ENCODE measurements around the gene SDC1. TPM values are rescaled to one million over a fixed set of nuclear protein-coding genes. Genes with fewer than 3 reads are reported as not detected.

Gene SDC1
- polyA plus RNA-seq, 1 of the 3 experiments (the other 2 are of a cell fraction), result 122 TPM

DNA sequence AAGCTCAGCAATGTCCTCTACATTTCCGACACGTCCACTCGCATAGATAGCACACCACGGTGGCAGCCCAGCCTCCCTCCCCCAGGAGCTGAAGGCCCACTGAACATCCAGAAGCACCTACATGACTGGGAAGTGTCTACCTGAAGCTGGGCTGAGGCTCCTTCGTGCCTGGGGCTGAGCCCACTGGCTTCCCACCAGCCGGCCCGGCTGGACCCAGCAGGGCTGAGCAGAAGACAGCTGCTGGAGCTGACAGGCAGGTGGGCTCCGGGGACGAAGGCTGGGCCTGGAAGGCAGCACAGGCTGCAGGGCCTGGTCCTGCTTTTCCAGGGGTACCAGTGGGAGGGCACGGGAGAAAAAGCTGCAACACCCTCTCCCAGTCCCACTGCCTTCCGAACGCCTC, 13.5 kb downstream of the SDC1 start:
- DNase-seq, result no peak
- Histone ChIP-seq H3K27ac (ENCODE audit: low read depth in 2 of 2, low read length in 1 of 2) (no peak overlapping the region; a peak in 1 of 4 replicates), H3K36me3 (replicated peaks in 1 of 2; ENCODE audit: control insufficient read depth in 1 of 2, insufficient read depth in 2 of 2, low read length in 1 of 2) (no peaks in the 10 kb centered on the region), H3K4me2 (no peak overlapping the region), H3K4me1 (ENCODE audit: control insufficient read depth in 1 of 2, insufficient read depth in 2 of 2, low read depth in 1 of 2, low read length in 1 of 2) (peaks cover 0 to 44% of the 10 kb centered on the region in 2 experiments; a peak in 1 of 4 replicates), H3K27me3 (ENCODE audit: insufficient read depth) (no peaks in the 10 kb centered on the region), H3K79me2 (ENCODE audit: insufficient read depth) (peaks cover 19% of the 10 kb centered on the region; the same call in 1 of the 2 replicates), H3K9me3 (no peaks in the 10 kb centered on the region), H3K4me3 (ENCODE audit: low read depth in 2 of 2, low read length in 1 of 2) (no peak overlapping the region), H2AFZ (ENCODE audit: low read depth) (no peak overlapping the region), H3K9ac (no peak overlapping the region), H3K9me2 (no peaks in the 10 kb centered on the region), H3F3A (replicated peaks; ENCODE audit: insufficient read depth) (no peaks in the 10 kb centered on the region), H4K20me1 (ENCODE audit: insufficient read depth) (peaks cover 4% of the 10 kb centered on the region; the same call in 1 of the 2 replicates)
- POLR2A ChIA-PET, result no interaction called here
- TF ChIP-seq NRF1 (IDR thresholded peaks at IDR 0.05; ENCODE audit: low read depth, low read length) (no peak), TCF12 (IDR thresholded peaks at IDR 0.05) (no peak), MXI1 (IDR thresholded peaks at IDR 0.05; ENCODE audit: low read depth, low read length) (no peak), SMC3 (IDR thresholded peaks at IDR 0.05; ENCODE audit: low read depth, low read length) (no peak), RXRA (IDR thresholded peaks at IDR 0.05; ENCODE audit: borderline replicate concordance, low read depth) (no peak)
- CTCF ChIA-PET, result interaction anchor here (0.5 to 2.0 kb wide), 6 partner anchors 9 to 115 kb away, joined by 3 to 8 read pairs (median 5); partner anchors contain the start of gene SDC1
- WGBS (ENCODE audit: low lambda C conversion rate), result 92% methylated on average over 12 of the region's 12 CpGs

- H3K4me2 ChIP-seq, result no peak overlapping the region
- H3K9me2 ChIP-seq, result no peaks in the 10 kb centered on the region
- H3K4me1 ChIP-seq (ENCODE audit: control insufficient read depth in 1 of 2, insufficient read depth in 2 of 2, low read depth in 1 of 2, low read length in 1 of 2), result peaks cover 0 to 51% of the 10 kb centered on the region in 2 experiments; a peak in 1 of 4 replicates
- H3F3A ChIP-seq (replicated peaks; ENCODE audit: insufficient read depth), result no peaks in the 10 kb centered on the region
- no peak overlapping the region for H2AFZ ChIP-seq (ENCODE audit: low read depth)
- WGBS (ENCODE audit: low lambda C conversion rate), result 100% methylated on average over 1 of the region's 8 CpGs
- H3K79me2 ChIP-seq (ENCODE audit: insufficient read depth), result peaks cover 19% of the 10 kb centered on the region; the same call in 1 of the 2 replicates
- DNase-seq, result no peak
- H3K27ac ChIP-seq (ENCODE audit: low read depth in 2 of 2, low read length in 1 of 2), result no peak overlapping the region
- H4K20me1 ChIP-seq (ENCODE audit: insufficient read depth), result 0 out of 2 replicates have a peak, but pooled peaks cover 4% of the 10 kb centered on the region
- H3K36me3 ChIP-seq (replicated peaks in 1 of 2; ENCODE audit: control insufficient read depth in 1 of 2, insufficient read depth in 2 of 2, low read length in 1 of 2), result no peaks in the 10 kb centered on the region
- TF ChIP-seq SIN3A (IDR thresholded peaks at IDR 0.05; ENCODE audit: borderline replicate concordance, low read depth, low read length) (no peak), GATA2 (CRISPR knock-in tag; IDR thresholded peaks at IDR 0.05) (no peak), FOXM1 (IDR thresholded peaks at IDR 0.05; ENCODE audit: low read depth) (no peak), GABPA (IDR thresholded peaks at IDR 0.05; ENCODE audit: low read depth) (no peak), MEF2A (IDR thresholded peaks at IDR 0.05; ENCODE audit: borderline replicate concordance, low read depth) (no peak)
- TF ChIP-seq, protein P1, sequence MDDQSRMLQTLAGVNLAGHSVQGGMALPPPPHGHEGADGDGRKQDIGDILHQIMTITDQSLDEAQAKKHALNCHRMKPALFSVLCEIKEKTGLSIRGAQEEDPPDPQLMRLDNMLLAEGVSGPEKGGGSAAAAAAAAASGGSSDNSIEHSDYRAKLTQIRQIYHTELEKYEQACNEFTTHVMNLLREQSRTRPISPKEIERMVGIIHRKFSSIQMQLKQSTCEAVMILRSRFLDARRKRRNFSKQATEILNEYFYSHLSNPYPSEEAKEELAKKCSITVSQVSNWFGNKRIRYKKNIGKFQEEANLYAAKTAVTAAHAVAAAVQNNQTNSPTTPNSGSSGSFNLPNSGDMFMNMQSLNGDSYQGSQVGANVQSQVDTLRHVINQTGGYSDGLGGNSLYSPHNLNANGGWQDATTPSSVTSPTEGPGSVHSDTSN (IDR thresholded peaks at IDR 0.05), result no peak
- TF ChIP-seq, protein P2, sequence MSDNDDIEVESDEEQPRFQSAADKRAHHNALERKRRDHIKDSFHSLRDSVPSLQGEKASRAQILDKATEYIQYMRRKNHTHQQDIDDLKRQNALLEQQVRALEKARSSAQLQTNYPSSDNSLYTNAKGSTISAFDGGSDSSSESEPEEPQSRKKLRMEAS (IDR thresholded peaks at IDR 0.05; ENCODE audit: low read depth), result no peak
- POLR2A ChIA-PET, result no interaction called here
- no peak overlapping the region for H3K9ac ChIP-seq
- no peaks in the 10 kb centered on the region for H3K27me3 ChIP-seq (ENCODE audit: insufficient read depth)
- CTCF ChIA-PET, result interaction anchor here (1.1 to 2.0 kb wide), 6 partner anchors 13 to 195 kb away, joined by 3 to 8 read pairs (median 5); partner anchors contain the start of gene SDC1
- no peak overlapping the region for H3K4me3 ChIP-seq (ENCODE audit: low read depth in 2 of 2, low read length in 1 of 2)
- no peaks in the 10 kb centered on the region for H3K9me3 ChIP-seq
Measured at GRCh38 chr2:20210462-20210861, 14.5 kb downstream of the SDC1 start.
